LNCaP clone FGC (cell line): Measurements from ENCODE around the gene PABPC3.

Experiments used
- DNase-seq: peaks from one replicate; pipeline ENCODE4 v3.0.0-alpha.2; 2011; ENCODE audit warnings: low read depth
- H3K4me3 ChIP-seq: 2 replicates; pipeline ENCODE4 v1.5.1; 2011; ENCODE audit warnings: mild to moderate bottlenecking, low read depth, low read length, control low read depth
- CTCF ChIP-seq: IDR thresholded peaks from 2 replicates; pipeline ENCODE4 v1.5.1; 2012; ENCODE audit warnings: mild to moderate bottlenecking; ENCODE audit not compliant: control insufficient read depth, insufficient read depth; ENCODE audit errors: extremely low read depth

PABPC3 gene

GRCh38 chr13:25095851-25096453 lies at the start of gene PABPC3:
Gene PABPC3 (plus strand): TSS chr13:25096136. CDS start chr13:25096199, 63 bp downstream.
- H3K4me3 ChIP-seq: no peak within 1 kb of the TSS
- DNase-seq: no peak
- TF ChIP-seq CTCF: no peak

GRCh38 chr13:25046274-25046984 lies 49.5 kb upstream of the PABPC3 start:
- 0 out of 2 replicates have a peak overlapping the region, but pooled peaks have one; percentile 13 for H3K4me3 ChIP-seq
- no peak for TF ChIP-seq CTCF
- no peak for DNase-seq

- DNase-seq: no peak
- H3K4me3 ChIP-seq: 0 out of 2 replicates have a peak overlapping the region, but pooled peaks have one; percentile 13
- TF ChIP-seq CTCF: no peak
These were observed 48.9 kb upstream of the PABPC3 start for GRCh38 chr13:25046985-25047511.

GRCh38 chr13:25051065-25051464 lies 44.9 kb upstream of the PABPC3 start:
- no peak for DNase-seq
- no peak for TF ChIP-seq CTCF
- H3K4me3 ChIP-seq: no peak overlapping the region

- TF ChIP-seq CTCF: no peak
- no peak for DNase-seq
- H3K4me3 ChIP-seq: no peak overlapping the region
These were observed 36.8 kb upstream of the PABPC3 start for GRCh38 chr13:25059166-25059565.

- no peak overlapping the region for H3K4me3 ChIP-seq
- no peak for DNase-seq
- TF ChIP-seq CTCF: no peak
These were observed 36.0 kb upstream of the PABPC3 start for GRCh38 chr13:25059958-25060357.
